ENCODE results near the gene SP100. TPM values are rescaled to one million over a fixed set of nuclear protein-coding genes. Genes with fewer than 3 reads are reported as not detected.

The SP100 gene
- polyA plus RNA-seq, 1 donor (not counting 4 experiments of a cell fraction or from before 2014, with no cell fraction given), result 136 TPM

DNA sequence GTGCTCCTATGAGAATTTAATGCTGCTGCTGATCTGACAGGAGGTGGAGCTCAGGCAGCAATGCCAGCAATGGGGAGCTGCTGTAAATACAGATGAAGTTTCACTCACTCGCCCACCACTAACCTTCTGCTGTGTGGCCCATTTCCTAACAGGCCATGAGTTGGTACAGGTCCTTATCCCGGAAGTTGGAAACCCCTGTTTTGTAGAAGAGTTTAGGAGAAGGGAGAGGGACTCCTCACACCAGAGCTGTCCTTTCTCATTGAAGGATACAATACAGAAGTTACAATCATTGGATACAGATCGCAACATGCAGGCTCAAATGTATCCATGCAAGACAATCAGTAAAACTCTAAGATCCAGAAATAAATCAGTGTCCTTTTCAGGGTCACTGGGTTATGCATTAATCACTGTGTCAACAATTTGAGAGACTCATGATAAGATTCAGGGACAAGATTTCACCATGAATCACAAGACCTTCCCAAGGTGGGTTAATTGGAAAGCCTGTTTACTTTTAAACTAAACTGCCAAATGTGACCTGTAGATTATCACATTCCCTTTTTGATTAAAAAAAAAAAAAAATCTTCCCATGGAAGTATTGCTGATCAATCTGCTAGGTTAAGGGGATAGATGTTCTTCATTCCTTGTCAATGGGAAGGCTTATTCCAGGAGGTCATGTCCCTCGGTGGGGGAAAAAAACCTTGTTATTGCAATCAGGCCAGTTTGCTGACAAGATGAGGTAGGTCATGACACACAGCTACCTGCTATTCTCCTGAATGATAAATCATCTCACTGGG lies 97.2 kb downstream of the SP100 start:
- no peak for FAIRE-seq
- dilution Hi-C loops (cut with MboI; ENCODE audit: extremely low pct_ligation_motif_present, low sequenced_read_pairs), result no loop called here
- Histone ChIP-seq H4K20me1 (ENCODE audit: control insufficient read depth, extremely low read depth, insufficient read depth, low read length) (no peaks in the 10 kb centered on the region), H3K9me1 (ENCODE audit: control insufficient read depth, extremely low read depth, insufficient read depth, low read length) (no peaks in the 10 kb centered on the region), H3K79me2 (ENCODE audit: control insufficient read depth, insufficient read depth, low read length) (no peaks in the 10 kb centered on the region), H3K9ac (ENCODE audit: control insufficient read depth, extremely low read depth, insufficient read depth, low read length) (no peak overlapping the region), H3K4me1 (ENCODE audit: control insufficient read depth, extremely low read depth, insufficient read depth, low read length) (no peaks in the 10 kb centered on the region), H3K27me3 (ENCODE audit: control insufficient read depth, extremely low read depth, insufficient read depth, low read length) (no peaks in the 10 kb centered on the region), H3K4me3 (ENCODE audit: control insufficient read depth in 2 of 3, extremely low read depth in 1 of 3, insufficient read depth in 2 of 3, low read depth in 1 of 3, low read length in 3 of 3) (no peak overlapping the region), H3K27ac (ENCODE audit: control insufficient read depth, insufficient read depth, low read length) (no peak overlapping the region), H3K4me2 (ENCODE audit: control insufficient read depth, extremely low read depth, insufficient read depth, low read depth, low read length) (no peak overlapping the region), H3K36me3 (ENCODE audit: control insufficient read depth in 2 of 2, extremely low read depth in 1 of 2, insufficient read depth in 2 of 2, low read length in 2 of 2) (peaks cover 0 to 12% of the 10 kb centered on the region in 2 experiments), H3K9me3 (ENCODE audit: control insufficient read depth, low read depth, low read length) (no peaks in the 10 kb centered on the region), H2AFZ (ENCODE audit: control insufficient read depth, low read length) (no peak overlapping the region)
- TF ChIP-seq, protein P1, sequence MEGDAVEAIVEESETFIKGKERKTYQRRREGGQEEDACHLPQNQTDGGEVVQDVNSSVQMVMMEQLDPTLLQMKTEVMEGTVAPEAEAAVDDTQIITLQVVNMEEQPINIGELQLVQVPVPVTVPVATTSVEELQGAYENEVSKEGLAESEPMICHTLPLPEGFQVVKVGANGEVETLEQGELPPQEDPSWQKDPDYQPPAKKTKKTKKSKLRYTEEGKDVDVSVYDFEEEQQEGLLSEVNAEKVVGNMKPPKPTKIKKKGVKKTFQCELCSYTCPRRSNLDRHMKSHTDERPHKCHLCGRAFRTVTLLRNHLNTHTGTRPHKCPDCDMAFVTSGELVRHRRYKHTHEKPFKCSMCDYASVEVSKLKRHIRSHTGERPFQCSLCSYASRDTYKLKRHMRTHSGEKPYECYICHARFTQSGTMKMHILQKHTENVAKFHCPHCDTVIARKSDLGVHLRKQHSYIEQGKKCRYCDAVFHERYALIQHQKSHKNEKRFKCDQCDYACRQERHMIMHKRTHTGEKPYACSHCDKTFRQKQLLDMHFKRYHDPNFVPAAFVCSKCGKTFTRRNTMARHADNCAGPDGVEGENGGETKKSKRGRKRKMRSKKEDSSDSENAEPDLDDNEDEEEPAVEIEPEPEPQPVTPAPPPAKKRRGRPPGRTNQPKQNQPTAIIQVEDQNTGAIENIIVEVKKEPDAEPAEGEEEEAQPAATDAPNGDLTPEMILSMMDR (optimal IDR thresholded peaks at IDR 0.05 in 1 of 3, IDR thresholded peaks at IDR 0.05 in 1 of 3, conservative IDR thresholded peaks at IDR 0.05 in 1 of 3; ENCODE audit: extremely low read depth in 1 of 3, insufficient read depth in 2 of 3, low read length in 3 of 3), result no peak
- no peak for TF ChIP-seq EZH2 (IDR thresholded peaks at IDR 0.05; ENCODE audit: low read length)
- DNase-seq (ENCODE audit: low read depth, low spot score), result no peak

DNA sequence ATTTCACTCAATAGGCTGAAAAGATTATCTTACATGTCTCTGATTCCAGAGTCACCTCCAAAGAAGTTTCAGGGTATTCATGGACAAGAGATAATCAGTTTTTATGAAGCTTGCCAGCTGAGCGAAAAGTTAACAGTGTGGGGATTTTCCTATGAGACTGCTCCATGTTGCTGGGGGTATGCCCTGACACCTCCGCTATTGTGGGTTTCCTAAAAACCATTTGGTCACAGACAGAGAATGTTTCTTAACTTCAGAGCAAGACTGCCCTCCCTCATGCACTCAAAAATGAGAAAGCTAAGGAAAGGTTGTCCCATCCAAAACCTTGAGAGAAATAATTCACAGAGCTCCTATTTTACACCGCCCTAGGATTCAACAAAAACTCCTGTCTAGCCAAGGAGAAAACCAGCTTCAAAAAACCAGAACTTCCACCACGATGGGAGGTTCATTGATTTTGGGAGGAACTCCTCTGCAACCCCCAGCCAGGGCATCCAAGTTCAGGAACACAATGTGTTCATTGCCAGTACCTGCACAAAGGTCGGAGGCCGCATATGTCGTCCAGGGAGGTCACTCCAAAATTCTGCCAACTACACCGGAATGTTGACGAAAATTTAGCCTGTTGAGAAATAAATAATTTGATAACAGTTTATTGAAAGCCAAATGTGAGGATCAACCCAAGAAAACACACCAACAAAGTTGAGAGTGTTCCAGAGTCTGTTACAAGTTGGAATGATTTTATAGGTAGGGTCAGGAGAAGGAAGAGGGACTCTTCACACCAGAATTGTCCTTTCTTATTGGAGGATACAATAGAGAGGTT lies 104.3 kb downstream of the SP100 start:
- TF ChIP-seq EZH2 (IDR thresholded peaks at IDR 0.05; ENCODE audit: low read length), result no peak
- TF ChIP-seq, protein P1 (optimal IDR thresholded peaks at IDR 0.05 in 1 of 3, IDR thresholded peaks at IDR 0.05 in 1 of 3, conservative IDR thresholded peaks at IDR 0.05 in 1 of 3; ENCODE audit: extremely low read depth in 1 of 3, insufficient read depth in 2 of 3, low read length in 3 of 3), result no peak
- FAIRE-seq (no peak), DNase-seq (ENCODE audit: low read depth, low spot score) (no peak)
- Histone ChIP-seq H3K27ac (ENCODE audit: control insufficient read depth, insufficient read depth, low read length) (peak overlapping the region; percentile 8), H3K36me3 (ENCODE audit: control insufficient read depth in 2 of 2, extremely low read depth in 1 of 2, insufficient read depth in 2 of 2, low read length in 2 of 2) (peaks cover 0 to 1% of the 10 kb centered on the region in 2 experiments), H2AFZ (ENCODE audit: control insufficient read depth, low read length) (no peak overlapping the region), H3K9ac (ENCODE audit: control insufficient read depth, extremely low read depth, insufficient read depth, low read length) (no peak overlapping the region), H4K20me1 (ENCODE audit: control insufficient read depth, extremely low read depth, insufficient read depth, low read length) (no peaks in the 10 kb centered on the region), H3K27me3 (ENCODE audit: control insufficient read depth, extremely low read depth, insufficient read depth, low read length) (no peaks in the 10 kb centered on the region), H3K4me2 (ENCODE audit: control insufficient read depth, extremely low read depth, insufficient read depth, low read depth, low read length) (no peak overlapping the region), H3K79me2 (ENCODE audit: control insufficient read depth, insufficient read depth, low read length) (no peaks in the 10 kb centered on the region), H3K4me1 (ENCODE audit: control insufficient read depth, extremely low read depth, insufficient read depth, low read length) (no peaks in the 10 kb centered on the region), H3K9me3 (ENCODE audit: control insufficient read depth, low read depth, low read length) (peaks cover 2% of the 10 kb centered on the region), H3K9me1 (ENCODE audit: control insufficient read depth, extremely low read depth, insufficient read depth, low read length) (no peaks in the 10 kb centered on the region), H3K4me3 (ENCODE audit: control insufficient read depth in 2 of 3, extremely low read depth in 1 of 3, insufficient read depth in 2 of 3, low read depth in 1 of 3, low read length in 3 of 3) (no peak overlapping the region)
- dilution Hi-C loops (cut with MboI; ENCODE audit: extremely low pct_ligation_motif_present, low sequenced_read_pairs), result no loop called here
